Kidney capillary endothelial cell (primary cell): ENCODE results near the gene NEIL1.
A peak's percentile ranks its signal among the peaks of the same experiment; 100 is the strongest.
"Not testable (repeated sequence)": the region's sequence is repeated elsewhere in the genome, so short reads cannot be mapped to it uniquely, and the experiment has no call there.

Experiments
- DNase-seq: peaks from one replicate; pipeline ENCODE4 v3.0.0-alpha.2; 2018; ENCODE audit warnings: low spot score

NEIL1 gene

DNA sequence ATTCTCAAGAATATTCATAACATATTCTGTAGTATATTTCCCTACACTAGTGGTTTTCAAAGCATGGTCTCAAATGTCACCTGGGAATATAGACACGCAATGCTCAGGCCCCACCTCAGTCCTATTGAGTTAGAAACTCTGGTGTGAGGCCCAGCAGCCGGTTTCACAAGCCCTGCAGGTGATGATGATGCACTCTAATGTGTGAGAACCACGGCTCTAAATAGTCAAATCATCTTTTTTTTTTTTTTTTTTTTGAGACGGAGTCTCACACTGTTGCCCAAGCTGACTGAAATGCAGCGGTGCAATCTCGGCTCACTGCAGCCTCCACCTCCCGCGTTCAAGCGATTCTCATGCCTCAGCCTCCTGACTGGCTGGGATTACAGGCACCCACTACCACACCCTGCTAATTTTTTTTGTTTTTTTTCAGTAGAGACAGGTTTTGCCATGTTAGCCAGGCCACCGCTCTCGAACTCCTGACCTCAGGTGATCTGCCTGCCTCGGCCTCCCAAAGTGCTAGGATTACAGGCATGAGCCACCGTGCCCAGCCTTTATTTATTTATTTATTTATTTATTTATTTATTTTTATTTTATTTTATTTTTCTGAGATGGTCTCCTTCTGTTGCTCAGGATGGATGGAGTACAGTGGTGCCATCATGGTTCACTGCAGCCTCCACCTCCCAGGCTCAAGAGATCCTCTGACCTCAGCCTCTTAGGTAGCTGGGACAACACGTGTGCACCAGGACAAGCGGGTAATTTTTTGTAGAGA, 13.0 kb upstream of the NEIL1 start:
- DNase-seq, result not testable (repeated sequence)

DNA sequence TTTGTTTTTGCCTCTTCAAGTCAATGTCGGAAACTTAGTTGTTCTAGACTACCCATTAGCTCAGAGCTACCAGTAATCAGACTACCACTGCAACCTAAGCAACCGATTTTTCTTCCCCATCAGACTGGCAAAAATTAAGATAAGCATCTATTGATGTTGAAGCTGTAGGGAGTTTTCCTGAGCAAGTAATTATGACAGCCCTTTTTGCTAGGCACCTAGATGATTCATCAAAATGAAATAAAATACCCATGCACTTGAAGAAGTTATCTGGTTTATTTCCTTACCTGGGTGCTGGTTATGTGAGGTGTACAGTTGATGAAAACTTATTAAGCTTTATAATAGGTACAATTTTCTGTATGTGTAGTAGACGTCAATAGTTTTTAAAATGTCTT, 11.5 kb upstream of the NEIL1 start:
- no peak for DNase-seq

DNA sequence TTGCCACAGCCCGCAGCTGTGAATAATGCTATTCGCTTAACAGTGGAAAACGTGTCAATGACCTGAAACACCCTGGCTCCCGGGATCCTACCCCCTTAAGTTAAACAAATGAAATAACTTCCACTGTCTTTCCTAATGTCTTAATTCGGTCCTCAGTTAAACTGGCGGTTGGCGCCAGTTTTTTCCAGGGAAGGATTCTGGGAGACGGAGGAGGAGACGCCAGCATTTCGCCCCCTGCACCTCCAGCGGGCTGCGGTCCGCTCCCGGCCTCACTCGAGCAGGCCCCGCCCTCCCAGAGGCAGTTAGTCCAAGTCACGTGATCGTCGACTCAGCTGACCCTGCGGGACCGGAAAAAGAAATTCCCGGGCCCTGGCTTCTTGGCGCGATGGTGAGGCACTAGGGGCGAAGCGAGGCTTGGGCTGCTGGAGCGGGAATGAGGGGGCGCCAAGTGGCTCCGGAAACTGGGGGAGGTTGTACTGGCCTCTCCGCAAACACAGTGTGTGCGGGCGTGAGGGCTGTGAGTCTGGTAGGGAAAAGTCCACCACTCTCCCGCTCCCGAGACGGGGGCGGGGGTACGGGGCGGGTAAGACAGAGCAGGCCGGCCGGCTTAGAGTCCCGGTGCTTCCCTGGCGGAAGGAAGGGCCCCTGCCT, 11.0 kb upstream of the NEIL1 start, which contains the start of gene COMMD4:
Gene COMMD4, plus strand, starts transcription at position 359 of the 651 bp plus-strand sequence. Its CDS starts 27 bp downstream, at position 386.
- DNase-seq, result peak; percentile 93

DNA sequence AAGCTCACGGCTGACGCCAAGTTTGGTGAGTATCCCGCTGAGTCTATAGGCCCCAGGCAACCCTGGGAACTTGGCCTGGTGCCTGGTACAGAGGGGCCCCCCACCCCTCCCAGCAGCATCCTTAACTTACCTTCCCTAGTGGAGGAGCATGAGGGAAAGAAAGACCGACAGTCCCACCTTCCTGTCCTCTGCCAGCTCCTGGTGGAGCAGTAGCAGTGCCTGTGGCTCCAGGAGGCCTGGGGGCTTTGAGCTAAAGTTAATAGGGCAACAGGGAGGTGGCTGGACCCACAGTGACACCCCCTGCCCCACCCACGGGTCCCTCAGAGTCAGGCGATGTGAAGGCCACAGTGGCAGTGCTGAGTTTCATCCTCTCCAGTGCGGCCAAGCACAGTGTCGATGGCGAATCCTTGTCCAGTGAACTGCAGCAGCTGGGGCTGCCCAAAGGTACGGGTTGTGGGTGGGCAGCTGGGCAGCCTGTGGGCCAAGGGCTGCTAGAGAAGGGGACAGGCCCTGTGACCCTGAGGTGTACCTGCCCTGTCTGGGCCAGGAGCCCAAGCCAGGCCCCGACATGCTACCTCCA, 8.1 kb upstream of the NEIL1 start:
- DNase-seq, result no peak

DNA sequence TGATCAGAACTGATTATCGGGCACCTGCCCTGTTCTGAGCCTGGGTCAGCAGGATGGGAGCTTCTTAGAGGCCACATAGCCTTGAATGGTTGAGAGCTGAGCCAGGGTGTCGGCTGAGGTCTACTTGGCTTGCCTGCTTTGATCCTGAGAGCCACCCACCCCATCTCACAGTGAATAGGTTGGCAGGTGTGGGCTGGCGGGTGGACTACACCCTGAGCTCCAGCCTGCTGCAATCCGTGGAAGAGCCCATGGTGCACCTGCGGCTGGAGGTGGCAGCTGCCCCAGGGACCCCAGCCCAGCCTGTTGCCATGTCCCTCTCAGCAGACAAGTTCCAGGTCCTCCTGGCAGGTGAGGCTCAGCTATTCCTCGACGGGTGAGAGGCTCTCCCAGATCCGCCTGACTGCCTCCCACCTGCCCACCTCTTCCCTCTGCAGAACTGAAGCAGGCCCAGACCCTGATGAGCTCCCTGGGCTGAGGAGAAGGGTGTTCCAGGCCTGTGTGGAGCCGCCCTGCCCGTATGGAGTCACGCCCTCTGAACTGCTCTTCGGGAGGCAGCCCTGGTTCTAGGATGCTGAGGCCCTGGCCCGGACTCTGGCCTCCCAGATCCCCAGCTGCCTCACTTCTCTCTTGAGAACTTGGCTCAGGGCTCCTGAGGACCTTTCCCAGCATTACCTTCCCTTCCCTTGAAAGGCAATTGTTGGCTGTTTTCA, 7.2 kb upstream of the NEIL1 start:
- DNase-seq, result no peak

DNA sequence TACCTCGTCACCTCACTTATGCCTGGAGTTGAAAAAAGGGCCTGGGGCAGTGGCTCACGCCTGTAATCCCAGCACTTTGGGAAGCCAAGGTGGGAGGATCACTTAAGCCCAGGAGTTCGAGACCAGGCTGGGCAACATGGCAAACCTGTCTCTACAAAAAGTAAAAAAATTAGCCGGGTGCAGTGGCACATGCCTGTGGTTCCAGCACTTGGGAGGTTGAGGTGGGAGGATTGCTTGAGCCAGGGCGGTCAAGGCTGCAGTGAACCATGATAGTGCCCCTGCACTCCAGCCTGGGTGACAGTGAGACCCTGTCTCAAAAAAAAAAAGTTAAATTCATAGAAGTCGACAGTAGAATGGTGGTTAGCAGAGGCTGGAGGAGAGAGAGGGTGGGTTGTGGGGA, 4.6 kb upstream of the NEIL1 start:
- DNase-seq, result no peak

DNA sequence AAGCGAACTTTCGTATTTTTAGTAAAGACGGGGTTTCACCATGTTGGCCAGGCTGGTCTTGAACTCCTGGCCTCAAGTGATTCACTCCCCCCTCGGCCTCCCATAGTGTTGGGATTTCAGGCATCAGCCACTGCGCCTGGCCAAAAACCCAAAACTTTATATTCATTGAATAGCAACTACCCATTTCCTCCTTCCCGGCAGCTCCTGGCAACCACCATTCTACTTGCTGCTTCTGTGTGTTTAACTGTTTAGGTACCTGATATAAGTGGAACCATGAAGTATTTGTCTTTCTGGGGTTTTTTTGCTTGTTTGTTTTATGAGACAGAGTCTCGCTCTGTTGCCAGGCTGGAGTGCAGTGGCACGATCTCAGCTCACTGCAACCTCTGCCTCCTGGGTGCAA, 2.9 kb upstream of the NEIL1 start:
- not testable (repeated sequence) for DNase-seq

DNA sequence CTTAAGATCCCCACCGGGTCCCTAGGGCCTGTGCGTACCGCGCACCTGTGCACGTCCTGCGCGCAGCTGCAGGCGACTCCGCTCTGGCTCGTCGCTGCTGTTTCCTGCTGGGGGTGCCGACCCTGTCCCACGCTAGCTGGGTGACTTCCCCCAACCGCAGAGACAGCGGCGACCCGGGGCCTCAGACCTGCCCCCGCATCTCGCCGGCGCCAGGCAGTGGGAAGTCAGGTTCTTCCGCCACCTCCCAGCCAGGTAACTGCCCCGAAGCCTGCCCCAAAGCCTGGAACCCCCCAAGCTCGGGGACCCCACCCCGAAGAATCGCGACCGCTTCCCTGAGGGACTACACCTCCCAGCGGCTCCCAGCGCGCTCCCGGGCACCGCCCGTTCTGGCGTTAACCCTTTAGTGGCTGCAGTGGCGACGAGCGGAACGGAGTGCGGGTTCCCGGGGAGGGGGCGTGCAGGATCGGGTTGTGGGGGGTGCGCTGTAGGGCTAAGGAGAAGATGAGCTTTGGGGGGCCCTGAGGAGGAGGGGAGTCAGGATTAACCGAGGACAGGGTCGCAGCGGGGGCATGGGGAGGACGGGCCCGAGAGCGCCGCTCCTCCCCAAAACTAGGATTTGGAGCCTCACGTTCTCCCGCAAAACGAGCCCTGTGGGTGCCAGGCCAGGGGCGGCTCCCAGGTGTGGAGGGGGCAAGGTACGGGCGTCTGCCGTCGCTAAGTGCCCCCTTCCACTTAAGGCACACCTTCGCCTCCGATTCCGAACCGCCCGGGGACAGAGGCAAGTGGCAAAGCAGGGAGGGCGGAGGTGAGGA, 589 bp downstream of the NEIL1 start:
- DNase-seq, result no peak

DNA sequence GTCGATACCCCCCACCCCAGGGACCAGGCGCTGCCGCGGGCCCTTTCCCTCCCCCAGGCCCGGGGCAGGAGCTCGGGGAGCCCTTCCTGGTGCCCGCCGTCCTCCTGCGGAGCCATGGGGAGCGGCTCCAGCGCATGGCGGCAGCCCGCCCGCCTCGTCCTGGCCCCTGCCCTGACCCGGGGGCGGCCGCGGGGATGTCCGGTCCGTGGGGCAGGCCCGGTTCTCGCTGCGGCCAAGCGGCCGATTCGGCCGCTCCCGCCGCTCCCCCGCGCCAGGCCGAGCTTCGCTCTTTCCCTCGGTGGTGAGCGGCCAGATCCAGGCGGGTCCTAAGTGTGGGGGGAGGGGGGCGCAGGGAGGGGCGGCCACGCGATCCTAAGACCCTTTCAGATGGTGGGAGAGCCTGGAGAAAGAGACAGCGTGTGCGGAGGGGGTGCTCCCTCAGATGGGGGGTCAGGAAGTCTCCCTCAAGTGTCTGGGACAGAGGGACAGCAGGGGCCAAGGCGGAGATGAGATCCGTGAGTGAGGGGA, 1.3 kb downstream of the NEIL1 start:
- no peak for DNase-seq

DNA sequence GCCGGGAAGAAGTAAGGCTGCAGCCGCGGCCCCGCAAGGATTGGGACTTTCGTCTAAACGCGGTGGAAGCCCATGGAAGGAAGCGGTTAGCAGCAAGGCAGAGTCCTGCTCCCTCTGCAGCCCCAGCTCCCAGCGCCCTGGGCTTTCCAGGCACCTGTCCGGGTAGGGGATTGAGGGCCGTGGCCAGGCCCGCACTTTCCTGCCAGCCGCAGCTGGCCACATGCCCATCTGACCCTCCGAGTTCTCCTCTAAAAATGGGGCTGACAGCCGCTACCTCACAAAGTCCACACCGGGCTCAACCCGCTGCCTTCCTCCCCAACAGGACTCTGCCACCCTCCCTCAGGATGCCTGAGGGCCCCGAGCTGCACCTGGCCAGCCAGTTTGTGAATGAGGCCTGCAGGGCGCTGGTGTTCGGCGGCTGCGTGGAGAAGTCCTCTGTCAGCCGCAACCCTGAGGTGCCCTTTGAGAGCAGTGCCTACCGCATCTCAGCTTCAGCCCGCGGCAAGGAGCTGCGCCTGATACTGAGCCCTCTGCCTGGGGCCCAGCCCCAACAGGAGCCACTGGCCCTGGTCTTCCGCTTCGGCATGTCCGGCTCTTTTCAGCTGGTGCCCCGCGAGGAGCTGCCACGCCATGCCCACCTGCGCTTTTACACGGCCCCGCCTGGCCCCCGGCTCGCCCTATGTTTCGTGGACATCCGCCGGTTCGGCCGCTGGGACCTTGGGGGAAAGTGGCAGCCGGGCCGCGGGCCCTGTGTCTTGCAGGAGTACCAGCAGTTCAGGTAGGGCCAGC, 1.9 kb downstream of the NEIL1 start:
- no peak for DNase-seq

DNA sequence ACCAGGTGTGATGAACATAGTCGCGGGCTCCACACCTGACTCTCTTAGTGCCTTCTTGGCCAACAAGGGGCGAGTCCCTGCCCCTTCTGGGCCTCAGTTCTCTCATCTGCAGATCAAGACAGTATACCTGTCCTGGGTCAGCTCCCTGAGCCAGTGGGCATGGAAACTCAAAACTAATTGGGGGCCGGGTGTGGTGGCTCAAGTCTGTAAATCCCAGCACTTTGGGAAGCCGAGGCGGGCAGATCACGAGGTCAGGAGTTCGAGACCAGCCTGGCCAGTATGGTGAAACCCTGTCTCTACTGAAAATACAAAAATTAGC, 2.5 kb downstream of the NEIL1 start:
- not testable (repeated sequence) for DNase-seq

DNA sequence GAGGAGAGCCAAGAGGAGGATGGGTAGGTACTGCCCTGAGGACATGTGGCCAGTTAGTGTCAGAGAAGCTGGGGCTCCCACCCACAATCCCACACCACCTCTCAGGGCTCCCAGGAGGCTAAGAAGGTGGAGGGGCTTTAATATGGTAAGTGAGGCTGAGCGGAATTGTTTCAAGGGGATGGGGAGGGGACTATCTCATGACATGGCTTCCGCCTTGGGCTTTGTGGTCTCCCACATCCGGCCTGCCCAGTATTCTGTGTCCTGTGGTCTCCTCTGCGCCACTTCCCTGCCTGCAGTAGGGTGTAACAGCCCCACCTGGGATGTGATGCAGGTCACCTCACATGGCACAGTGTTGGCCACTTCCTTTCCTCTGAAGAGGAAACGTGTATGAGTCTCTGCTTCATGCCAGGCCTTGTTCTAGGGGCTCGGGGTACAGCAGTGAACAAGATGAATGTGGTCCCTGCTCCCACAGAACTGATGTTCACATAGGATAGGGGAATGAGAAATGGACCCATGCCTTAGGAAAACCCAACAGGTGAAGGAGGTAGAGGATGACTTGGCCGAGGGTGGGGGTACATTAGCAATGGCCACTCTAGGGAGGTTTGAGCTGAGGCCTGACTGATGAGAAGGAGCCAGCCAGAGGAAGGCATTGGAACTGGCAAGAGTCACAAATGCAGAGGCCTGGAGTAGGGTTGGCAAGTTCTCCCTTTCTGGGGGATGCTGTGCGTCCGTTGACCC, 3.2 kb downstream of the NEIL1 start:
- no peak for DNase-seq

DNA sequence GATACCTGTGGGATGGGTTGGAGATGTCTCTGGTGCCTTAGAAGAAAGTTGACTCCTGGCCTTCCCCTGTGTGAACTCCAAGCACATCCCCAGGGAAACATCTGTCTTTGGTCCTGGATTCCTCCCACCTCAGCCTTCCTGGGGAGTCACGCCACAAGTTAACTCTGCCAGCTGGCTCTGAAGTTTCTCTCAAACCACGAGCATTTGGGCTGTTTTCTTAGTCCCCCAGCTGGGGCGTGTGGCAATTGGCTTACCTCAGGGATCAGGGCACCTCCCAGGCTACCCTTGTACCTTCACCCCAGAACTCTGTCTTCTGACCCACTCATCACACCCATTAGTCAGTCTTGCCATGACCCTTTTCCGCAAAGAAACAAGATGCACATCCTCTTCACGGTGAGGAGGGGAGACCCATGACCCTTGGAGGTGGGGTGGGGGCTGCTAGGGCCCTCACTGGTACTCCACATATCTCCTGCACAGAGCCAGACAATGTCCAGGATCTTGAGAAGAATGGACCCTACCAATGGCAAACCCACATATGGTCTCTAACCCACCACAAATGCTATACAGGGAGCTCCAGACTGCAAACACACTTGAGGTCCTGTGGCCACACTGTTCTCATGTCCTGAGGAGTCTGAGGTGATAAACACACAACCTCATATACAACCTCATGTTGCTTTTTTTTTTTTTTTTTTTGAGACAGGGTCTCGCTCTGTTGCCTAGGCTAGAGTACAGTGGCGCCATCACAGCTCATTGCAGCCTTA, 3.9 kb downstream of the NEIL1 start:
- DNase-seq, result no peak

DNA sequence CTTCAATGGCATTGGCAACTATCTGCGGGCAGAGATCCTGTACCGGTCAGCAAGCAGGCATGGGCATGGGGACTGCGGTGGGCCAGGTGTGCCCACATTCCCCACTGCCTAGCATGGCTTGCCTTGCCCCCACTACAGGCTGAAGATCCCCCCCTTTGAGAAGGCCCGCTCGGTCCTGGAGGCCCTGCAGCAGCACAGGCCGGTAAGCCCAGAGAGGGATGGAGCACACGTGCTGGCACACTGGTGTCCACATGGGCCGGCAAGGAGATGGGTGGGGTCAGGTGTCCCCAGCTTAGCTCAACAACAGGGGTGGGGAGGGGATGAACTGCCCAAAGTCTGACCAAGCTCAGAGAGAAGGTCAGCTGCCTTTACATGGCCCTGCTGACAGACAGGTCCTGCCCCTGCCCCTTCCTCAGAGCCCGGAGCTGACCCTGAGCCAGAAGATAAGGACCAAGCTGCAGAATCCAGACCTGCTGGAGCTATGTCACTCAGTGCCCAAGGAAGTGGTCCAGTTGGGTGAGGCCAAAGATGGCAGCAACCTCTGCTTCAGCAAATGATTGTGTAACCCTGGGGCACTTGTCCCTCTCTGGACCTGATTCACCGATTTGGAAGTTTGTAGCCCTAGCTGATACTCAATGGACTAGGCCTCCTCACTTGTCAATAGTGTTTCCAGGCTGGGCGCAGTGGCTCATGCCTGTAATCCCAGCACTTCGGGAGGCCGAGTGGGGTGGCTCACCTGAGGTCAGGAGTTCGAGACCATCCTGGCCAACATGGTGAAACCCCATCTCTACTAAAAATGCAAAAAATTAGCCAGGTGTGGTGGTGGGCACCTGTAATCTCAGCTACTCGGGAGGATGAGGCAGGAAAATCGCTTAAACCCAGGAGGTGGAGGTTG, 5.6 kb downstream of the NEIL1 start:
- DNase-seq, result no peak

DNA sequence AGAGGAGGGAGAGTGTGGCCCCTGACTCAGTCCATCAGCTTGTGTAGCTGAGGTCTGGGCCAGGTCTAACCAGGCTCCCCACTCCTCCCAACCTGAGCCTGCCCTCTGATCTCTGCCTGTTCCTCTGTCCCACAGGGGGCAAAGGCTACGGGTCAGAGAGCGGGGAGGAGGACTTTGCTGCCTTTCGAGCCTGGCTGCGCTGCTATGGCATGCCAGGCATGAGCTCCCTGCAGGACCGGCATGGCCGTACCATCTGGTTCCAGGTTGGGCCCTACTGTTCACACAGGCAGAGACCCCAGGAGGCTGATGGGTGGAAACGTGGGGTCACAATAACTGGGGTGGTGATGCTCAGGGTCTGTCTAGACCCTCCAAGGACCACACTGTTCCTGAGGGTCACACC, 6.8 kb downstream of the NEIL1 start:
- no peak for DNase-seq

DNA sequence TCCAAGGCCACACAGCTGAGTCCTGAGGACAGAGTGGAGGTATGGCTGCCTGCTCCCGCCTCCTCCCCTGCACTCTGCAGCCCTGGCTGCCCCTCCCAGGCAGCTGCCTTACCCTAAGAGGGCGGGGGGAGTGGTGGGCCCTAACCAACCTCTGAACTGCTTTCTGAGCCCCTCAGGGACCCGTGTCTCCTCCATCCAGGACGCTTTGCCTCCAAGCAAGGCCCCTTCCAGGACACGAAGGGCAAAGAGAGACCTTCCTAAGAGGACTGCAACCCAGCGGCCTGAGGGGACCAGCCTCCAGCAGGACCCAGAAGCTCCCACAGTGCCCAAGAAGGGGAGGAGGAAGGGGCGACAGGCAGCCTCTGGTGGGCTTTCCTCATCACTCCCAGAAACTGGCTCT, 7.6 kb downstream of the NEIL1 start:
- DNase-seq, result no peak

DNA sequence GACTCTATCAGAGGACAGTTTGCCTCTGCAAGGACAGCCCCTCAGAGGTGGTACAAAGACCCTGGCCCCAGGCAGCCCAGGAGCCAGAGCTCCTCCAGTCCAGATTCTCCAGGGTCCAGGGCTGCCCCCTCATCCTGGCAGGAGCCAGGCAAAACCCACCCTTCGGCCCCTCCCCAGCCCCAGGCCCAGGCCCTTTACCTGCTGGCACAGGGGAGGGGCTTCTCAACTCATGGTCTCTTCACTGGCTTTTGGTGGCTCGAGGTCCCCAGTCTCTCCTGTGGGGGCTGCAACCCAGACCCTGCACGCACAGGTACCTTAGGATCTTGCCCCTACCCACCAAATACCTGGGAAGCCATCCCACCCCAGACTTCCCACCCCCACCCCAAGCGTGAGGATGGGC, 8.5 kb downstream of the NEIL1 start:
- DNase-seq, result no peak

DNA sequence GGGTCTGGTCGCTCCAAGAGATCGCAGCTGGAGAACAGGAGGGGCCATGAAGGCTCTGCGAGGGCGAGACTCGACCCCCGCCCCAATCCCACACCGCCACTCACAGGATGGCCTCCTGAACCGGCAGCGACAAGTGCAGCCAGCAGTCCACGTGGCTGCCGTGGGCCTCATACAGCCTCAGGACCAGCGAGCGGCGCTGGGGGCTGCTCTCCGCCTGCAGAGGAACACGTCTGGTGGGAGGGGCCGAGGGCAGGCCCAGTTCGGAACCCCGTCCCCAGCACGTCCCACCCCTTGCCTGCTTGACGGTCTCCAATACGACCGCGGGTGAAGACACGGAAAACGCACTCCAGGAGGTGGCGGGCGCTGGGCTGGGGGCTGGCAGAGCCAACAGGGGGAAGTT, 9.2 kb downstream of the NEIL1 start:
- no peak for DNase-seq
